GM03348 (cell line): ENCODE data around the gene ZNF513.

Source experiments
- DNase-seq: peaks from one replicate; pipeline ENCODE4 v3.0.0; 2012; ENCODE audit warnings: low spot score

The ZNF513 gene

GRCh38 chr2:27381577-27382181 is 1.1 kb upstream of the ZNF513 start:
- no peak for DNase-seq

DNA sequence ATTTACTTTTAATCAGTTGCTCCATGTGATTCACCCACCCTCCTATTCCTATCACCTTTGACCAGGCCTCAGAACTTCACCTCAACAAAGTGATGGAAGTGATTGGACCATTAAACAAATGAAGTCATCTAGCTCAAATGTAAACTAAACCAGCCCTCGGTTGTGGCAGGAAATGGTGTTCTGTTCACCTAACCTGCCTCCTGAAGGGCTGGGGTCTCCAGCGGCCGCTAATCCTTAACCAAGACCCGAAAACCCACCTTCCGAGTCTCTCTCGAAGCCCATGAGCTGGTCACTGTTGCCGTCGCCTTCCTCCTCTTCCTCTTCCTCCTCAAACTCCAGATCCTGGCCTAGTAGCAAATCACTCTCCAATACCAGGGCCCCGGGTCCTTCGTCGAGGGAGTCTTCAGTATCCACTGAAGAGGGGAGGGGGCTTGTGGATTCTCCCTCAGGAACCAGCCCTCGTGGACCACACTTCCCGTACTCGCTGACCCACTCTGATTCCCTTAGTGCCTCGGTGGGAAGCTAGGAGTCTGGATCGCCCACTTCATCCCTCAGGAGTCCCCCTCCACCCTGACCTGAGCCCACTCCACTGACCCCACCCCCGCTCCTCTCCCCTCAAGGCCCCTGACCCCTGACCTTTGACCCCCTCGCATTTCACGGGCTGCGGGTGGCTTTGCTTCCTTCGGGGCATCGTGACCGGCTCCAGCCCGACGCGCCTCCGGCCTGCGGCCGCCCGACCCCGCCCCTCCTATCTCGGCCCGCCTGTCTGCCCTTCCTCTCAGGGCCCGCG is 503 bp downstream of the ZNF513 start:
- peak; percentile 17 for DNase-seq

DNA sequence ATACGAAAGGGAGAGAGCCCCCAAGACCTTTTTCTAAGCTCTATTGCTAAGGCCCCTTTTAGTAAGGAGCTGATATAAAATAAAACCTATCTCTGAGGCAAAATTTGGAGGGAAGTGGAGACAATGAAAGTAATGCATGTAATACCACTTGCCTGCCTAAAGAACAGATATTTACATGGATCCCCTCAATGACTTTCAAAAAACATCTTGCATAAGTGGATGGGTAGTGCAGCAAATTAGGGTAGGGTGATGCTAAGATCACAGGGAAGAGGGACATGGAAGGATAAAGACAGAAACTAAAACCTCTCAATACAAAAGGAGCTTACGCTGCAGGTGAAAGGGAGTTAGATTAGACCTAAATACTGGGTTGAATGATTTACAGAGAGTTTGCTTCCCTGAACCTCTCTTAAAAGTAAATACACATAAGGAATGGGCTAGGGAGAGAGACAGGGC is 1.1 kb downstream of the ZNF513 start:
- DNase-seq, result no peak

- DNase-seq, result no peak
These were observed 1.7 kb downstream of the ZNF513 start for GRCh38 chr2:27378809-27379290.

GRCh38 chr2:27378096-27378808 is 2.3 kb downstream of the ZNF513 start:
- peak; percentile 24 for DNase-seq

GRCh38 chr2:27377618-27378095 is 2.9 kb downstream of the ZNF513 start:
- DNase-seq, result no peak

DNA sequence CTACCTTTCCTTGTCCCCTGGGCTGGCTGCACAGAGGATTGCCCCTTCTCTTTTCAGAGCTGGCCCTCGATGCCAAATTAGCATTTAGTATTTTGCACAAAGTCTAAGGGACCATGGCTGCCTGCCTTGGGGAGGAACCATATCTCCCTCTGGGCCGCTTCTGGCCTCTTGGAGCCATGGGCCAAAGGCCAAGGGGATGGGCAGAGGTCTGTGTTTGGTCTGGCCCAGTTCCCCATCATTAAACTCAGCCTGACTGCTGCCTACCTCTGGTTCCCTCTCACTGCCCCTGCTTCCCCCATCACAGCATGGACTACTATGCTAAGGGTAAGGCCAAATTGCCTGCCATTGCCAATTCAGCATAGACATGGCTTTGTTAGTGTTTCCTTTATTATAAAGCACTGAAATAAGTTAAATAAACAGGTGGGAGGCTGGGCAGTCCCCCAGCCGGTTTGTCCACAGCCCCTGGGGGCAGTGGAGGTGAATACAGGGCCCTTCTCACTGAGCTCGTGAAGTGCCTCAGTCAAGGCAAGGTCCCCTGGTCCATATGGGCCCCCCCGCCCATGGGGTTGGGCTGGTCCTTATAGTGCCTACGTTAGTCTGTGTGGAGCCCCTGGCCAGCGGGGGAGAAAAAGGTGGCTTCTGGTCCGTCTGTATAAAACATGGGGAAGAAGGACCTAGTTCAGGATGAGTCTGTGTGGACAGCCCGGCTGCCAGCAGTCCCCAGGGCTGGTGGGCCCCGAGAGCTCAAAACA is 3.5 kb downstream of the ZNF513 start:
- no peak for DNase-seq

DNA sequence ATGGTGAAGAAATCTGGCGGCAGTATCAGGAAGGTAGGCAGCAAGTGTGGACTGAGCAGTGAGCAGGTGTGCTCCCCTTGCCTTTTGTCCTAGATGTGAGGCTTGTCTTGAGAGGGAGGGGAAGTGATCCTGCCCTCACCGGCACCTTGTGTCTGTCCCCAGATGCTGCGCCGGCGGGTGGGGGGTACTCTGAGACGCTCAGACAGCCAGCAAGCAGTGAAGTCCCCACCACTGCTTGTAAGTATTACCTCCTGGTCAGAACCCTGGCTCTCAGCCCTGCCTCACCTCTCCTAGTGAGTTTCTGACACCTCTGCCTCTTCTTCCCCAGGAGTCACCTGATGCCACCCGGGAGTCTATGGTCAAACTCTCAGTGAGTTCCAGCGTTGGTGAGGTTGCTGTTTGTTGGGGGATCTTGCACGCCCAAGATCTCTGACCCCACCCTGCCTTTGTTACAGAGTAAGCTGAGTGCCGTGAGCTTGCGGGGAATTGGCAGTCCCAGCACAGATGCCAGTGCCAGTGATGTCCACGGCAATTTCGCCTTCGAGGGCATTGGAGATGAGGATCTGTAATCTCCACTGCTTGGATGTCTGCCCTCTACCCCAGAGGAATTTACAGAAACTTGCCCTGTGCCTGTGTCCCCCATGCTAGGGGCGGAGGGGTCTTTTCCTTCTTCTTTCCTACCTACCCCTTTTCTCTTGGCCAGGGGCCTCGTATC is 4.2 kb downstream of the ZNF513 start:
- no peak for DNase-seq

DNA sequence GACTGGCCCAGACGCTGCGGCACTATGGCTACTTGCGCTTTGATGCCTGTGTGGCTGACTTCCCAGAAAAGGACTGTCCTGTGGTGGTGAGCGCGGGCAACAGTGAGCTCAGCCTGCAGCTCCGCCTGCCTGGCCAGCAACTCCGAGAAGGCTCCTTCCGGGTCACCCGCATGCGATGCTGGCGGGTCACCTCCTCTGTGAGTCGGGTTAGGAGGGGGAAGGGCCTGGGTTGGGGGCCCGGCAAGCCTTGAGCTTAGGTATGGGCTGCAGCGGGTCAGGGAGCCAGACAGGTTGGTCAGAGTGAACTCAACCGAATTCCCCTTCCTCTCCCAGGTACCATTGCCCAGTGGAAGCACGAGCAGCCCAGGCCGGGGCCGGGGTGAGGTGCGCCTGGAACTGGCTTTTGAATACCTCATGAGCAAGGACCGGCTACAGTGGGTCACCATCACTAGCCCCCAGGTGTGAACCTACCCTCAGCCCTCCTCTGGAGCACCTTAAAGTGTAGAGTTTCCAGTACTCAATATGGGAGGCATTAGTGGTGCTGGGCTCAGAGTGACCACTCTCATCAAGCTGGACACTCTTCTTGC is 4.9 kb downstream of the ZNF513 start:
- DNase-seq, result no peak

- DNase-seq, result no peak
These were observed 7.0 kb downstream of the ZNF513 start for GRCh38 chr2:27373567-27373966.

GRCh38 chr2:27372937-27373336 is 7.6 kb downstream of the ZNF513 start:
- DNase-seq, result no peak

DNA sequence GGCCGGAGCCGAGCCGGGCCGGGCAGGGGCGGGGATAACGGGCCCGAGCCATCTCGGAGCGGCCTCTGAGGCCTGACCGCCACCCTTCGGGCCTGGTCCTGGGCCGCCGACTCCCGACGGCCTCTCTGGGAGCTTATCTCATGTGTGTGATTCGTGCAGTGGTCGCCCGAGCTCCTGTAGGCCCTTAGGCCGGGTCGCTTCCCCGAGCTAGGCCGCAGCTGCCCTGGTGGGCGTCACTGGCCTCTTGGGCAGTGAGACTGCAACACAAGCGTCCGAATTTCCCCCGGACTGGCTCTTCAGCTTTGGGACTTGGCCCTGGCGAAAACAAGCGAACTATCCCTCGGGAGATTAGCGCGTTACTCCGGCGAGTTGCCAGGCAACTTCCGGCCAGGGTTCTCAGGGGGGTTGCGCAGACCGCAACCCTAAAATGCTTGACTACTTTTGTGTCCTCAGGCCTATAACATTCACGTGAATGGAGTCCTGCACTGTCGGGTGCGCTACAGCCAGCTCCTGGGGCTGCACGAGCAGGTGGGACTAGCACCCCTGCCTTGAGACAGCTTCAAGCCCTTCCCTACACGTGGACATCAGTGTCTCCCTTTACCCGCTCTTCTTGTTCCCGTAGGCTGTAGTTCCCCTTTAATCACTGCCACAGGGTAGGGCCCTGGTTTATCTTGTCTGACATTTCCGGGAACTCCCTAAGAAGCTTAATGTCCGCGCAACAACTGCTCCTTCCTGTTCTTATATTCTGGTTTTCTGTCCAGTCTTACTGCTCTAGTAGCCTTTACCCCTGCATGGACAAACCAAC is 9.5 kb downstream of the ZNF513 start:
- peak; percentile 41 for DNase-seq

- peak; percentile 96 for DNase-seq
These were observed 10.3 kb downstream of the ZNF513 start, which contains the start of the genes EIF2B4 and SNX17 for GRCh38 chr2:27370026-27370815. Gene EIF2B4, minus strand, starts transcription at chr2:27370338. Its CDS starts 24 bp downstream, at chr2:27370314. Gene SNX17, plus strand, starts transcription at chr2:27370616. Its CDS starts 128 bp downstream, at chr2:27370744.

DNA sequence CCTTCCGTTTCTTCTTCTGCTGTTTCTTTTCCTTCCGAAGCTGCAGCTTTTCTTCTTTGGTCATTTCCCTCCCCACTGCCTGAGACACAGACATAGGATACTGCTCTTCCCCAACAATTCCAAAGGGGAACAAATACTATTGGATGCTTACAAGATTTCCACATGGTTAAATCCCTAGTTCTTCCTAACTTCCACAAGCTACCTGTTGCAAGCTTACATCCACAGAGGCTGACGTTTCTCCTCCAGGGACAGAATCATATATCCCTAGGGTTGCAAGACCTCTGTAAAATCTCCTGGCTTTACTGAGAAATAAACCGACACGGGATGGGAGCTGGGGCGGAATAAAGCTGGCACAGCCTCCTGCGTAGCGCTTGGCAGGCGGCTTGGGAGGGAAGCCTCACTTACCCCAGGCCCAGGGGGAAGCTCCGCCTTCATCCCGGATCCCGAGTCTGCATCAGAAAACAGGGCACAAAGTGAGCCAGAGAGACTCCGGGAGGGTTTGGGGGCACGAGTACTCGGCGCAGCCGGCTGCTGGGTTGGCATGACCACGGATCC is 11.0 kb downstream of the ZNF513 start:
- peak; percentile 88 for DNase-seq

GRCh38 chr2:27363933-27364332 is 16.6 kb downstream of the ZNF513 start:
- DNase-seq, result no peak

GRCh38 chr2:27362678-27363420 is 17.7 kb downstream of the ZNF513 start:
- DNase-seq, result no peak

- peak; percentile 97 for DNase-seq
These were observed 24.0 kb downstream of the ZNF513 start, which contains the start of gene GTF3C2 for GRCh38 chr2:27356382-27357181. Gene GTF3C2, minus strand, starts transcription at chr2:27356764. Its CDS starts 13,210 bp downstream, at chr2:27343554.
